Stimulated activated CD4-positive, alpha-beta T cell treated with anti-CD3 and anti-CD28 coated beads, Interleukin-15, amount 100 ng/mL, for 48 hours (primary cell): ENCODE measurements around the gene TOMM70.
A peak's percentile ranks its signal among the peaks of the same experiment; 100 is the strongest.

Source experiments
- DNase-seq, 2 donors: peaks; one replicate each; pipeline ENCODE4 v3.0.0-alpha.2; 2020; ENCODE audit warnings: low read depth in 2 of 2

Gene TOMM70

GRCh38 chr3:100411091-100411982 lies 10.4 kb upstream of the TOMM70 start:
- DNase-seq = no peak

GRCh38 chr3:100407977-100408532 lies 7.2 kb upstream of the TOMM70 start:
- no peak for DNase-seq

GRCh38 chr3:100407164-100407563 lies 6.3 kb upstream of the TOMM70 start:
- no peak for DNase-seq

- DNase-seq = no peak
These were observed 3.3 kb upstream of the TOMM70 start for GRCh38 chr3:100404250-100404548.

GRCh38 chr3:100403362-100404249 lies 2.7 kb upstream of the TOMM70 start:
- DNase-seq = no peak

- no peak for DNase-seq
These were observed 2.0 kb upstream of the TOMM70 start for GRCh38 chr3:100402891-100403290.

GRCh38 chr3:100402256-100402655 lies 1.4 kb upstream of the TOMM70 start:
- no peak for DNase-seq

- peak; percentile 27 to 30 for DNase-seq
These were observed 769 bp upstream of the TOMM70 start for GRCh38 chr3:100401674-100402041.

GRCh38 chr3:100400419-100400779 lies 490 bp downstream of the TOMM70 start:
- peak; percentile 10 to 36 for DNase-seq

- no peak for DNase-seq
These were observed 1.4 kb downstream of the TOMM70 start for GRCh38 chr3:100399341-100400071.

GRCh38 chr3:100396967-100397366 lies 3.9 kb downstream of the TOMM70 start:
- DNase-seq = no peak

GRCh38 chr3:100395679-100396431 lies 5.0 kb downstream of the TOMM70 start:
- no peak for DNase-seq

- no peak for DNase-seq
These were observed 11.9 kb downstream of the TOMM70 start for GRCh38 chr3:100389025-100389424.

- DNase-seq = no peak
These were observed 14.3 kb downstream of the TOMM70 start for GRCh38 chr3:100386437-100387074.

- no peak for DNase-seq
These were observed 16.0 kb downstream of the TOMM70 start for GRCh38 chr3:100384733-100385525.

- DNase-seq = no peak
These were observed 24.6 kb downstream of the TOMM70 start for GRCh38 chr3:100376301-100376700.

GRCh38 chr3:100374521-100374920 lies 26.4 kb downstream of the TOMM70 start:
- DNase-seq = no peak

GRCh38 chr3:100370756-100371155 lies 30.1 kb downstream of the TOMM70 start:
- no peak for DNase-seq

- DNase-seq = no peak
These were observed 32.4 kb downstream of the TOMM70 start for GRCh38 chr3:100368441-100368840.

GRCh38 chr3:100366424-100366823 lies 34.5 kb downstream of the TOMM70 start:
- DNase-seq = no peak
